Measurements from ENCODE around the gene CCDC57. TPM values are rescaled to one million over a fixed set of nuclear protein-coding genes. Genes with fewer than 3 reads are reported as not detected.
"Not testable (repeated sequence)": the region's sequence is repeated elsewhere in the genome, so short reads cannot be mapped to it uniquely, and the experiment has no call there.

Gene CCDC57
- total and polyA plus RNA-seq, 2 experiments from 2014 or later: 15.7 to 29.8 TPM

GRCh38 chr17:82175951-82176350 is 36.7 kb downstream of the CCDC57 start:
- H3K36me3 ChIP-seq (replicated peaks; ENCODE audit: insufficient read depth, low read depth): no peaks in the 10 kb centered on the region
- no peaks in the 10 kb centered on the region for H3K79me2 ChIP-seq
- H2AFZ ChIP-seq: no peak overlapping the region
- TF ChIP-seq EZH2phosphoT487 (IDR thresholded peaks at IDR 0.05; ENCODE audit: low read depth, severe bottlenecking, unreplicated experiment) (no peak), EZH2 (IDR thresholded peaks at IDR 0.05; ENCODE audit: borderline replicate concordance) (no peak), CTCF (IDR thresholded peaks at IDR 0.05; ENCODE audit: poor library complexity) (no peak)
- no peaks in the 10 kb centered on the region for H3K9me2 ChIP-seq (replicated peaks; ENCODE audit: insufficient read depth)
- H3K27ac ChIP-seq: no peak overlapping the region
- H3K4me1 ChIP-seq (ENCODE audit: insufficient read depth): no peaks in the 10 kb centered on the region
- no peak overlapping the region for H3K4me3 ChIP-seq
- no peaks in the 10 kb centered on the region for H3K9me3 ChIP-seq (ENCODE audit: low read depth)
- WGBS (ENCODE audit: low lambda C conversion rate, missing lambda C conversion rate): 83% methylated on average over 4 of the region's 4 CpGs
- no peak for DNase-seq (ENCODE audit: low spot score)
- no peaks in the 10 kb centered on the region for H4K20me1 ChIP-seq (ENCODE audit: insufficient read depth, poor library complexity, severe bottlenecking)
- no peak overlapping the region for H3K4me2 ChIP-seq
- no peaks in the 10 kb centered on the region for H3K27me3 ChIP-seq

- no peaks in the 10 kb centered on the region for H3K79me2 ChIP-seq
- 71% methylated on average over 10 of the region's 10 CpGs for WGBS (ENCODE audit: low lambda C conversion rate, missing lambda C conversion rate)
- H3K27ac ChIP-seq: no peak overlapping the region
- H3K36me3 ChIP-seq (replicated peaks; ENCODE audit: insufficient read depth, low read depth): no peaks in the 10 kb centered on the region
- no peaks in the 10 kb centered on the region for H3K9me2 ChIP-seq (replicated peaks; ENCODE audit: insufficient read depth)
- H2AFZ ChIP-seq: no peak overlapping the region
- no peak overlapping the region for H3K4me3 ChIP-seq
- no peaks in the 10 kb centered on the region for H4K20me1 ChIP-seq (ENCODE audit: insufficient read depth, poor library complexity, severe bottlenecking)
- no peak for DNase-seq (ENCODE audit: low spot score)
- H3K4me1 ChIP-seq (ENCODE audit: insufficient read depth): no peaks in the 10 kb centered on the region
- no peaks in the 10 kb centered on the region for H3K9me3 ChIP-seq (ENCODE audit: low read depth)
- no peak overlapping the region for H3K4me2 ChIP-seq
- TF ChIP-seq EZH2 (IDR thresholded peaks at IDR 0.05; ENCODE audit: borderline replicate concordance) (no peak), CTCF (IDR thresholded peaks at IDR 0.05; ENCODE audit: poor library complexity) (no peak), EZH2phosphoT487 (IDR thresholded peaks at IDR 0.05; ENCODE audit: low read depth, severe bottlenecking, unreplicated experiment) (no peak)
- no peaks in the 10 kb centered on the region for H3K27me3 ChIP-seq
Observed at GRCh38 chr17:82175201-82175600, 37.4 kb downstream of the CCDC57 start.

- H4K20me1 ChIP-seq (ENCODE audit: insufficient read depth, poor library complexity, severe bottlenecking); H3K27ac ChIP-seq; H3K36me3 ChIP-seq (replicated peaks; ENCODE audit: insufficient read depth, low read depth); H3K9me3 ChIP-seq (ENCODE audit: low read depth); H3K4me1 ChIP-seq (ENCODE audit: insufficient read depth); H3K27me3 ChIP-seq; H3K9me2 ChIP-seq (replicated peaks; ENCODE audit: insufficient read depth); H3K79me2 ChIP-seq; DNase-seq (ENCODE audit: low spot score); H3K4me3 ChIP-seq; H2AFZ ChIP-seq; H3K4me2 ChIP-seq: not testable (repeated sequence)
- WGBS (ENCODE audit: low lambda C conversion rate, missing lambda C conversion rate): 48% methylated on average over 17 of the region's 17 CpGs
Observed at GRCh38 chr17:82174042-82174857, 38.4 kb downstream of the CCDC57 start.

- TF ChIP-seq EZH2phosphoT487 (IDR thresholded peaks at IDR 0.05; ENCODE audit: low read depth, severe bottlenecking, unreplicated experiment): no peak
- TF ChIP-seq CTCF (IDR thresholded peaks at IDR 0.05; ENCODE audit: poor library complexity): no peak
- TF ChIP-seq EZH2 (IDR thresholded peaks at IDR 0.05; ENCODE audit: borderline replicate concordance): no peak
- Histone ChIP-seq H3K79me2 (no peaks in the 10 kb centered on the region), H3K9me2 (replicated peaks; ENCODE audit: insufficient read depth) (no peaks in the 10 kb centered on the region), H3K27ac (no peak overlapping the region), H4K20me1 (ENCODE audit: insufficient read depth, poor library complexity, severe bottlenecking) (no peaks in the 10 kb centered on the region), H3K4me2 (no peak overlapping the region), H3K4me1 (ENCODE audit: insufficient read depth) (no peaks in the 10 kb centered on the region), H3K9me3 (ENCODE audit: low read depth) (no peaks in the 10 kb centered on the region), H2AFZ (no peak overlapping the region), H3K36me3 (replicated peaks; ENCODE audit: insufficient read depth, low read depth) (no peaks in the 10 kb centered on the region), H3K4me3 (no peak overlapping the region), H3K27me3 (no peaks in the 10 kb centered on the region)
- 68% methylated on average over 18 of the region's 18 CpGs for WGBS (ENCODE audit: low lambda C conversion rate, missing lambda C conversion rate)
- DNase-seq (ENCODE audit: low spot score): no peak
Observed at GRCh38 chr17:82173351-82174041, 39.1 kb downstream of the CCDC57 start.

All from hepatocyte (in vitro differentiated cells).